ENCODE data around the gene ELF3. TPM values are rescaled to one million over a fixed set of nuclear protein-coding genes. Genes with fewer than 3 reads are reported as not detected.

Gene ELF3
- total RNA-seq, 4 donors from 2014 or later: 0.54 to 30.6 (median 0.74) TPM

DNA sequence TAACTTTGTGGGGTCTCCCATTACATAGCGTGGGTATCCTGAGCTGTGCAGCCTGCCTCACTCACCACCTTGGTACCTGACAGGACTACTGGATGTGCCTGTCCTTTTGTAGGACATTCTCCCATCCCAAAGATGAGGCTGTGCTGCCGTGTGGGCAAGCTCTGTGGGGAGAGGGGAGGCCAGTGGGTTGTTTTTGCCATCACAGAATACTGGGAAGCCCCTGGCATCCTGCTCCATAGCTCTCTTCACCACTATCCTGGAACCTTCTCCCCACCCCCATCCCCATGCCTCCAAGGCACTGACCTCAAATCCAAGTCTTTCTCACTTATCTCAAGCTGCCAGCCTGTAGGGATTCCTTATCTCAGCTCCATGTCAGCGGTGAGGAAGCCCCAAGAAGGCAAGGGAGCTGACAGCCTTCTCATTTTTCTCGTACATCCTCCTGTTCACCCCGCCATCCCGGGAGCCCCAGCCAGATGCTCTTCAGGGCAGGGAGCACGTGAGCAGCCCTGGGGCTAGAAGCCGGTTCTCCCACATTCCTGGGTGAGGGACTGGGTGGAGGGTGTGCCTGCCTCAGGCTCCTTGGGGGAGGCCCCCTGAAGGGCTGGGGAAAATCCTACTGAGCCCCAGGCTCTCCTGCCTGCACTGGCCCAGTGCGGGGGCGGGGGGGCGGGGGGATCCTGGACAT lies 2.4 kb upstream of the ELF3 start:
- no peaks in the 10 kb centered on the region for H3K27me3 ChIP-seq
- 40% methylated on average over 2 of the region's 11 CpGs; no CpG with 5 or more reads in 1 of the 2 donors for WGBS, 2 donors (ENCODE audit: low coverage in 1 of 2)
- no peak overlapping the region for H3K4me3 ChIP-seq
- no peaks in the 10 kb centered on the region for H3K9me3 ChIP-seq
- H3K4me1 ChIP-seq: peaks cover 0 to 6% (median 0%) of the 10 kb centered on the region in 3 donors
- peaks cover 0 to 52% of the 10 kb centered on the region in 2 donors for H3K36me3 ChIP-seq
- ATAC-seq: no peak
- no peak overlapping the region for H3K27ac ChIP-seq
- TF ChIP-seq, protein P1, sequence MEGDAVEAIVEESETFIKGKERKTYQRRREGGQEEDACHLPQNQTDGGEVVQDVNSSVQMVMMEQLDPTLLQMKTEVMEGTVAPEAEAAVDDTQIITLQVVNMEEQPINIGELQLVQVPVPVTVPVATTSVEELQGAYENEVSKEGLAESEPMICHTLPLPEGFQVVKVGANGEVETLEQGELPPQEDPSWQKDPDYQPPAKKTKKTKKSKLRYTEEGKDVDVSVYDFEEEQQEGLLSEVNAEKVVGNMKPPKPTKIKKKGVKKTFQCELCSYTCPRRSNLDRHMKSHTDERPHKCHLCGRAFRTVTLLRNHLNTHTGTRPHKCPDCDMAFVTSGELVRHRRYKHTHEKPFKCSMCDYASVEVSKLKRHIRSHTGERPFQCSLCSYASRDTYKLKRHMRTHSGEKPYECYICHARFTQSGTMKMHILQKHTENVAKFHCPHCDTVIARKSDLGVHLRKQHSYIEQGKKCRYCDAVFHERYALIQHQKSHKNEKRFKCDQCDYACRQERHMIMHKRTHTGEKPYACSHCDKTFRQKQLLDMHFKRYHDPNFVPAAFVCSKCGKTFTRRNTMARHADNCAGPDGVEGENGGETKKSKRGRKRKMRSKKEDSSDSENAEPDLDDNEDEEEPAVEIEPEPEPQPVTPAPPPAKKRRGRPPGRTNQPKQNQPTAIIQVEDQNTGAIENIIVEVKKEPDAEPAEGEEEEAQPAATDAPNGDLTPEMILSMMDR (IDR thresholded peaks at IDR 0.05): no peak
- TF ChIP-seq POLR2AphosphoS5 (IDR thresholded peaks at IDR 0.05): no peak
- TF ChIP-seq POLR2A (IDR thresholded peaks at IDR 0.05): no peak
- no peak for TF ChIP-seq EP300 (IDR thresholded peaks at IDR 0.05)

- H3K27ac ChIP-seq: no peak overlapping the region
- WGBS, 2 donors (ENCODE audit: low coverage in 1 of 2): 8% methylated on average over 8 of the region's 11 CpGs; no CpG with 5 or more reads in 1 of the 2 donors
- no peak for TF ChIP-seq POLR2A (IDR thresholded peaks at IDR 0.05)
- TF ChIP-seq, protein P1 (IDR thresholded peaks at IDR 0.05): peak in 3 of 4 experiments; percentile 84 to 86 (median 84)
- ATAC-seq: peak; percentile 67
- peaks cover 0 to 6% (median 0%) of the 10 kb centered on the region in 3 donors for H3K4me1 ChIP-seq
- no peak overlapping the region for H3K4me3 ChIP-seq
- H3K9me3 ChIP-seq: no peaks in the 10 kb centered on the region
- H3K36me3 ChIP-seq: peaks cover 0 to 43% of the 10 kb centered on the region in 2 donors
- H3K27me3 ChIP-seq: no peaks in the 10 kb centered on the region
These were observed 834 bp upstream of the ELF3 start for GRCh38 chr1:202009326-202010179.

- 80 to 84% methylated on average over 2 to 9 of the region's 11 CpGs for WGBS, 2 donors (ENCODE audit: low coverage in 1 of 2)
- H3K36me3 ChIP-seq: peaks cover 0 to 18% of the 10 kb centered on the region in 2 donors
- H3K27me3 ChIP-seq: no peaks in the 10 kb centered on the region
- TF ChIP-seq, protein P1 (IDR thresholded peaks at IDR 0.05): no peak
- no peak for TF ChIP-seq POLR2A (IDR thresholded peaks at IDR 0.05)
- no peak for TF ChIP-seq EP300 (IDR thresholded peaks at IDR 0.05)
- no peak for TF ChIP-seq POLR2AphosphoS5 (IDR thresholded peaks at IDR 0.05)
- H3K9me3 ChIP-seq: no peaks in the 10 kb centered on the region
- no peak for ATAC-seq
- H3K27ac ChIP-seq: no peak overlapping the region
- H3K4me1 ChIP-seq: peaks cover 0 to 6% (median 0%) of the 10 kb centered on the region in 3 donors
- no peak overlapping the region for H3K4me3 ChIP-seq
These were observed 1.6 kb downstream of the ELF3 start for GRCh38 chr1:202011994-202012393.

- Histone ChIP-seq H3K27ac (no peak overlapping the region), H3K36me3 (peaks cover 0 to 10% of the 10 kb centered on the region in 2 donors), H3K27me3 (peaks cover 2% of the 10 kb centered on the region), H3K4me3 (no peak overlapping the region), H3K4me1 (peaks cover 0 to 6% (median 0%) of the 10 kb centered on the region in 3 donors), H3K9me3 (no peaks in the 10 kb centered on the region)
- no peak for TF ChIP-seq EP300 (IDR thresholded peaks at IDR 0.05)
- TF ChIP-seq POLR2AphosphoS5 (IDR thresholded peaks at IDR 0.05): no peak
- TF ChIP-seq POLR2A (IDR thresholded peaks at IDR 0.05): no peak
- TF ChIP-seq, protein P1 (IDR thresholded peaks at IDR 0.05): no peak
- no peak for ATAC-seq
- 75% methylated on average over 4 of the region's 35 CpGs; no CpG with 5 or more reads in 1 of the 2 donors for WGBS, 2 donors (ENCODE audit: low coverage in 1 of 2)
These were observed 2.4 kb downstream of the ELF3 start for GRCh38 chr1:202012544-202013478.
